Bronchial epithelial cell (primary cell): ENCODE measurements around the gene SOD3. TPM values are rescaled to one million over a fixed set of nuclear protein-coding genes. Genes with fewer than 3 reads are reported as not detected.

Source experiments
- DNase-seq: peaks from one replicate; pipeline ENCODE4 v3.0.0-alpha.2; 2010; ENCODE audit warnings: low read depth
- FAIRE-seq: peaks from 2 replicates; lab custom pipeline; 2011; peaks lifted over from hg19 to GRCh38; lab: Jason Lieb, UNC
- H3K27me3 ChIP-seq: 2 replicates; pipeline ENCODE4 v1.5.1; 2011; ENCODE audit warnings: low read length; ENCODE audit not compliant: control insufficient read depth, insufficient read depth
- H3K36me3 ChIP-seq: 2 replicates; pipeline ENCODE4 v1.5.1; 2011; ENCODE audit warnings: low read length; ENCODE audit not compliant: control insufficient read depth, insufficient read depth
- H3K4me3 ChIP-seq: 2 replicates; pipeline ENCODE4 v1.5.1; 2011; ENCODE audit warnings: mild to moderate bottlenecking, low read depth, low read length, control low read depth
- total RNA-seq: library from RNA; depleted of rRNA; stranded (reverse); fragments of >200 nt; gene quantifications from 2 replicates; pipeline ENCODE4 v1.2.1, GENCODE V29; 2014
- TF ChIP-seq, protein P1 (sequence below): IDR thresholded peaks from 2 replicates; pipeline ENCODE4 v1.5.1; 2011; ENCODE audit warnings: mild to moderate bottlenecking, moderate library complexity, low read length, control low read depth, inconsistent platforms; ENCODE audit not compliant: insufficient read depth, severe bottlenecking

Gene SOD3
- total RNA-seq, 1 donor from 2014 or later, result not detected

DNA sequence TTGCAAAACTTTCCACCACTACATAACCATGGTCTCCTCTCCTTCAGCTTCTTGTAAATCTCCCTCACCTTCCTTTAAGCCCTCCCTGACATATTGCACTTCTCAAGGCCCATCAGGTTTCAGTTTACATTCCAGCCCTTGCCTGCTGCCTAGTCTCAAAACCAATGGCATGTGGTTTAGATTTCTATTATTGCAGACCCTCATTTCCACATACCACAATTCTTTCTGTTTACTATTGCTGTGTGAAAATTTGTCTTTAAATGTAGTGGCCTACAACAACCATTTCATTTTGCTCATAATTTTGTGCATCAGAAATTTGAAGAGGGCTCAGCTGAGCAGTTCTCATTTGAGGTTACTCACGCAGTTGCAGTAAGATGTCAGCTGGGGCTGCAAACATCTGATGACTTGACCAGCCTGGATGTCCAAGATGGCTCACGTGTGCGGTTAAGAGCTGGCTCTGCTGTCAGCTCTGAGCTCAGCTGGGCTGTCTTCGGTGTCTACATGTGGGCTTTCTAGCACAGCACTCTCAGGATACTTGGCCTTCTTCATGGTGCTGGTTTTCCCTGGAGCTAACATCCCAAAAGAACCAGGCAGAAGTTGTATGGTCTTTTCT lies 29.9 kb upstream of the SOD3 start:
- no peak for FAIRE-seq
- Histone ChIP-seq H3K4me3 (no peak overlapping the region), H3K27me3 (no peaks in the 10 kb centered on the region), H3K36me3 (no peaks in the 10 kb centered on the region)
- TF ChIP-seq, protein P1, sequence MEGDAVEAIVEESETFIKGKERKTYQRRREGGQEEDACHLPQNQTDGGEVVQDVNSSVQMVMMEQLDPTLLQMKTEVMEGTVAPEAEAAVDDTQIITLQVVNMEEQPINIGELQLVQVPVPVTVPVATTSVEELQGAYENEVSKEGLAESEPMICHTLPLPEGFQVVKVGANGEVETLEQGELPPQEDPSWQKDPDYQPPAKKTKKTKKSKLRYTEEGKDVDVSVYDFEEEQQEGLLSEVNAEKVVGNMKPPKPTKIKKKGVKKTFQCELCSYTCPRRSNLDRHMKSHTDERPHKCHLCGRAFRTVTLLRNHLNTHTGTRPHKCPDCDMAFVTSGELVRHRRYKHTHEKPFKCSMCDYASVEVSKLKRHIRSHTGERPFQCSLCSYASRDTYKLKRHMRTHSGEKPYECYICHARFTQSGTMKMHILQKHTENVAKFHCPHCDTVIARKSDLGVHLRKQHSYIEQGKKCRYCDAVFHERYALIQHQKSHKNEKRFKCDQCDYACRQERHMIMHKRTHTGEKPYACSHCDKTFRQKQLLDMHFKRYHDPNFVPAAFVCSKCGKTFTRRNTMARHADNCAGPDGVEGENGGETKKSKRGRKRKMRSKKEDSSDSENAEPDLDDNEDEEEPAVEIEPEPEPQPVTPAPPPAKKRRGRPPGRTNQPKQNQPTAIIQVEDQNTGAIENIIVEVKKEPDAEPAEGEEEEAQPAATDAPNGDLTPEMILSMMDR, result no peak
- DNase-seq, result no peak

DNA sequence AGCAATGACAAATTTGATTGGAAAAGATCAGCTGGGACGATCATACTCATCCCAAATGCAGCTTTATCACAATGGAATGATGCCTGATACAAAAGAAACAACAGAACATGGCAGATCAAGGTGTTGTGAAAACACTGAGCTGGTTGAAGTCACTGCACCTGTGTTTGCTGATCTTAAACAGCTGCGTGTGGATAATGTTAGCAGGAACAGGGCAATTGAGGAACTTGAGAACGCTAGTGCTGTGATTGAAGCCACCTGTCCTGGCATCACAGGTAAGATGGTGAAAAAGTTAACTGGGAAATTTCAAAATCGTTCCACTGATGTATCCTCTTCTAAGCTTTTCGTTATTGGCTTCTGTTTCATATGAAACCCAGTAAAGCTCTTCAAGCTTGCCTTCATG lies 27.4 kb upstream of the SOD3 start:
- TF ChIP-seq, protein P1, result no peak
- DNase-seq (no peak), FAIRE-seq (no peak)
- H3K36me3 ChIP-seq, result no peaks in the 10 kb centered on the region
- no peak overlapping the region for H3K4me3 ChIP-seq
- no peaks in the 10 kb centered on the region for H3K27me3 ChIP-seq

DNA sequence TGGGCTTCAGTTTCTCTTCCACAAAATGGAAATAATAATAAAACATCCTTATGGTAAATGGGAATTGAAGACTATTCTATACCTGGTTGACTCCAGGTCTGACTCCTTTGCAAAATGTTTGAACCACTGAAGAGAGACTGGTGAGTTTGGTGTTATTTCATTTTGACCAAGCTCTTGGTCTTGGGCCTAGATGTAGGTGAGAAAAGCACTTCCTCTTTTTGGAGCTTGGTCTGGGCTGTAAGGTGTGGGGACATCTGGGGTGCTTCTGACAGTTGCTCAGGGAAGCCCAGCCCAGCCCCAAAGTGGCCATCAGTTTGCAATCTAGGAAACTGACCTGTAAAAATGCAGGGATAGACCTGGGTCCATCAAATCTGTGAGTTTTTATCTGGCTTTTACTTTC lies 26.8 kb upstream of the SOD3 start:
- FAIRE-seq (no peak), DNase-seq (no peak)
- H3K4me3 ChIP-seq, result no peak overlapping the region
- no peaks in the 10 kb centered on the region for H3K36me3 ChIP-seq
- H3K27me3 ChIP-seq, result no peaks in the 10 kb centered on the region
- TF ChIP-seq, protein P1, result no peak

DNA sequence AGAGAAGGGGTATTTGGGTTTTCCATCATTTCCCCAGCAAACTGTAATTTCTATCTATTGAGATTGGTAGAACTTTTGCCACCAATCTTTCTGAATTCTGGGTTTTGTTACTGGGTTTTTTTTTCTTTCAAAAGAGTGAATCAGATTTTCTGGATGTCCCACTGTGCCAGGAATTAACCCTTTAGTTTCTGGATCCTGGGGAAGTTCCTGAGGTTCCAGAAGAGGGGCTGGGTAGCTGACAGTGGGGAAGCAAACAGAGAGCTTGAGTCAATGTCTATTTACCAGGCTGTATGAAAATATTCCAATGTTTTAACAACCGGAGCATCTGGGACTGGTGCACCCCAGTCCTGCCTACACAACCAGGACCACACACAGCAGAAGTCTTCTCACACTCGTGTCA lies 25.8 kb upstream of the SOD3 start:
- no peak for FAIRE-seq
- Histone ChIP-seq H3K27me3 (no peaks in the 10 kb centered on the region), H3K36me3 (no peaks in the 10 kb centered on the region), H3K4me3 (no peak overlapping the region)
- no peak for DNase-seq
- TF ChIP-seq, protein P1, result no peak

DNA sequence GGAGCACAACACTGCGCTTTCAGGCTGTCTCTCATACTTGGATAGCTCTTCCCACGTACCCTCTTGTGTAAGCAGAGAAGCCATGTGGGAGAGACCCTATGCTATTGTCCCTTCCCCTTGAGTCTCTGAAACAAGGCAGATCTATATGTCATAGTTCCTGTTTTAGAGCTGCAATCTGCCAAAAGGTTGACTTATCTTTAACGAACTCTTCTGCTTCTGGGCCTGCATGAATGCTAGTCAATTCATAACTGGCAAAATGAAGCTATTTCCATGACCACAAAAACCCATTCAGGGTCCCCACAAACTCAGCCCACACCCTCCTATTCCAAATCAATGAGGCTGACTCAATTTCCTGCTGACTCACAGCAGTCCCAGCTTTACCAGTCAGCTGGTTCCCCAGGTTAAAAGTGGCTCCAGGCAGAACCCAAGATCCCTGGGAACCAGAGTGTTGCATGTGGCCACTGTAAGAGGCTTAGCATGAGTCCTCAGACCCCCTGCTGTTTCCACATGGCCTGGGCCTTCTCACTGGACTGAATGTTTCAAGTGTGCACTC lies 25.3 kb upstream of the SOD3 start:
- FAIRE-seq (no peak), DNase-seq (peak; percentile 92)
- no peak overlapping the region for H3K4me3 ChIP-seq

More for the DNA sequence above, 25.3 kb upstream of the SOD3 start:
- Histone ChIP-seq H3K27me3 (no peaks in the 10 kb centered on the region), H3K36me3 (no peaks in the 10 kb centered on the region)
- TF ChIP-seq, protein P1, result no peak
